CD1c-positive myeloid dendritic cell (primary cell): ENCODE data around the gene BCAM.
"Not testable (repeated sequence)": the region's sequence is repeated elsewhere in the genome, so short reads cannot be mapped to it uniquely, and the experiment has no call there.

Experiments used
- DNase-seq: peaks from one replicate; pipeline ENCODE4 v3.0.0-alpha.2; 2016; ENCODE audit errors: extremely low spot score

Gene BCAM

GRCh38 chr19:44848036-44848811 is 39.3 kb downstream of the BCAM start:
- peak; percentile 34 for DNase-seq

GRCh38 chr19:44848812-44849447 is 40.0 kb downstream of the BCAM start:
- DNase-seq: no peak

GRCh38 chr19:44850641-44851109 is 41.8 kb downstream of the BCAM start:
- DNase-seq: no peak

- no peak for DNase-seq
Measured at GRCh38 chr19:44851427-44851826, 42.5 kb downstream of the BCAM start.

- no peak for DNase-seq
Measured at GRCh38 chr19:44855606-44856005, 46.7 kb downstream of the BCAM start.

- DNase-seq: peak; percentile 70
Measured at GRCh38 chr19:44856421-44857083, 47.6 kb downstream of the BCAM start.

GRCh38 chr19:44857837-44858236 is 48.9 kb downstream of the BCAM start:
- DNase-seq: peak; percentile 27

- DNase-seq: not testable (repeated sequence)
Measured at GRCh38 chr19:44861576-44861975, 52.7 kb downstream of the BCAM start.

GRCh38 chr19:44863990-44864389 is 55.1 kb downstream of the BCAM start:
- no peak for DNase-seq

GRCh38 chr19:44865196-44865767 is 56.4 kb downstream of the BCAM start:
- no peak for DNase-seq

- no peak for DNase-seq
Measured at GRCh38 chr19:44866664-44867063, 57.8 kb downstream of the BCAM start.

GRCh38 chr19:44867578-44867977 is 58.7 kb downstream of the BCAM start:
- DNase-seq: no peak

- peak; percentile 83 for DNase-seq
Measured at GRCh38 chr19:44869733-44870470, 61.0 kb downstream of the BCAM start.
